NCI-H2029 (cell line): ENCODE measurements around the gene LITAF.

Source experiments
- DNase-seq: peaks from one replicate; lab custom pipeline; 2025; lab: John Stamatoyannopoulos, UW

Gene LITAF

DNA sequence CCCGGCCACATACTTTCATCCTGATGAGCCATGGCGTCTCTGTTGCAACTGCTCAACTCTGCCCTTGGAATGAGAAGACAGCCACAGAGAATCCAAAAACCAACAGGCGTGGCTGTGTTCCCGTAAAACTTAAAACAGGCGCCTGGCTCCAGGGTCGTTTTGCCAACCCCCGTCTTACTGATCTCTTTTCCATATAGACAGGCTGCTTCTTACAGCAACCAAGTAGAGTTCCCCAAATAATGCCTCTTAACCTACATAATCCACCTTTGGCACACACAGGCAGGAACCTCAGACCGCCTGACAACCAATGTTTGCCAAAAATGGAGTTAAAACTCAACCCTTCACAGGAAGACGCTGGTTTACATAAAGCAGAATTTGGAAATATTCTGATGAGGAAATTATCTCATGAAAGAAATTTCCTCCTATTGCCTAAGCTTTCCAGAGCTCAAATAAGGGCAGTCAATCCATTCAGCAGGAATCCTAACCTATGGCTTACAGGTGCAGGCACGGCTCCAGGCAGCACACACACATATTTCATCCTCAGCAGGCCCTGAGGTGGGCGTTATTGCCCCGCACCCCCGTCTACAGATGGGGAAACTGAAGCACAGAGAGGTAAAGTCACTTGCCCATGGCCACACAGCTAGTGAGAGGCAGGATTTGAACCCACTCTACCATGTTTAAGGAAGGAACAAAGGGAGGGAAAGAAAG is 35.8 kb downstream of the LITAF start:
- DNase-seq, result no peak

DNA sequence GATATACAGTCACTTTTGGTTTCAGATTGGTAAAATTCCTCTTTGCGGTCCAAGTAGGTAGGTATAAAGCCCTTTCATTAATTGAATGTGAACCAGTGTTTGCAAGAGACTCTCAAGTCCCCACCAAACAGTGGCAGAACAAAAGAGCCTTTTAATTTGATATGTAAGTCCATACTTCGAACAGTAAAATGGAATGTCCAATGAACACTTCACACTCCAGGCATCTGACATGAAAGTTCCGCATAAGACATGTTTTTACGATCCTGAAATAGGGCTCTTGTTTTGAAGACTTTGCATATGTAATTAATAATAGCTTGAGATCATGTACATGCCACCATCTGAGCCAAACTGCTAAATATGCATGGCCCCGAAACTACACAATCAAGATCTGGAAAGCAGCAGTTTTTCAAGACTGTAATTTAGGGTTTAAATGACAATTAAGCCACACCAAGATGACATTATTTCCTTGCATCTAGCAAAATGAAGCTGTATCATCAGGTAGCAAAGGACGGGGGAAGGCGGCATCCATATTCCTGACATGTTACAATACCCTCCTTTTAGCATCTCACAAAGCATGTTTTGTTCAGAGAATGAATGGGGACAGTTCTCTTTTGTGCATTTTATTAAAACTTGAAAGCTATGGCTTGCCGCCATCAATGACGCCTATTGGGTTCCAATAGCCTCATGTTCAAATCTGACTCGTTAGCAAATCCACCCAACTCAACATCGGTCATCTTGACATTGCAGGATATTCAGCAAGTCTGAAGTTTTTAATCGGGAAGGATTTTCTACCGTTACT is 39.4 kb downstream of the LITAF start:
- no peak for DNase-seq

DNA sequence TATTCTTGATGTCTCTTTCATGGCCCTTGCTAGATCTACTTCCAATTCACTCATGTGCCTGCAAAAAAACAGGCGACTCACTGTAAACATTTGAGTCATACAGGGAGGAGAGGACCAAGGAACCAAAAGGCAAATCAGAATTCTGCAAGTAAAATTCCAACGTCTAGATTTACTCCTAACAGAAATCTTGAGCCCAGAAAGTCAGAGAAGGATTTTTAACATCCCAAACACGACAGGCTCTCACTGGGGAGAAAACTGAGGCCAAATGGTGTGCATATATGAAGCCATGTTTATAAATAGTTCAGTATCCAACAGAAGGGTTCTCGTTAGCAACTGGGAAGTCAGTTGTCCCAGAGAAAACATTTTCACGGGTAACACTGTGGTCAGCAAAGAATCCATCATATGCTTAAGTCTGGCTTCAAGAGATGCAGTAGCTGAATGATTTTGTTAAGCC is 40.1 kb downstream of the LITAF start:
- DNase-seq, result no peak

DNA sequence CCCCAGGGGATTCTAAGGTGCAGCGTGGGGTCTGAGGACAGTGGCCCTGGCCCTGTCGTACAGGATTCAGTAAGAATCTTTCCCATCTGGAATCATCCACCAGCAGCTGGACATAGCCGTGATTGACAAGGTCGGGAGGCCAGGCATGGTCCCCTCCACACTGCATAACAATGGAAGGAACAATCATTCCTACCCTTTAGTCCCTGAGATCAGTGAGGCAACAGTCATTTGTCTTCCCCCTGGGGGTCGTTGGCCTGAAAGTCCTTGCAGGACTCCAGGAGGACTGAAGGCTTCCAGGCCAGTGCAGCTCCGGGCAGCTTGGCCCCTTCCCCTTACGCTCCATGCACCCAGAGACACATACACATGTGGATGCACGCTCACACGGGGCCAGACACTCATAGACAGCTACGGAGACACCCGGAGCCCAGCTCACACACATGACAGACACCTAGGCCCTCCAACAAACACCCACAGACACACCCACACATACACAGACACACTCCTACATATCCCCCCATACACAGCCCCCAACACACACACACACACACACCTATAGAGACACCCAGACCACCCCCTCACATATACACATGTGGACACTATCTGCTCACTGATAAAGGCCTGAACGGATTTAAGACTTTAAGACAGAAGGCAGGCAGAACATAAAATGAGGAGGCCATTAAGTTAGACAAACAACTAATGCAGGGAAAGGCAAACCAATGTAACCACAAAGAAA is 42.9 kb downstream of the LITAF start:
- DNase-seq, result no peak

DNA sequence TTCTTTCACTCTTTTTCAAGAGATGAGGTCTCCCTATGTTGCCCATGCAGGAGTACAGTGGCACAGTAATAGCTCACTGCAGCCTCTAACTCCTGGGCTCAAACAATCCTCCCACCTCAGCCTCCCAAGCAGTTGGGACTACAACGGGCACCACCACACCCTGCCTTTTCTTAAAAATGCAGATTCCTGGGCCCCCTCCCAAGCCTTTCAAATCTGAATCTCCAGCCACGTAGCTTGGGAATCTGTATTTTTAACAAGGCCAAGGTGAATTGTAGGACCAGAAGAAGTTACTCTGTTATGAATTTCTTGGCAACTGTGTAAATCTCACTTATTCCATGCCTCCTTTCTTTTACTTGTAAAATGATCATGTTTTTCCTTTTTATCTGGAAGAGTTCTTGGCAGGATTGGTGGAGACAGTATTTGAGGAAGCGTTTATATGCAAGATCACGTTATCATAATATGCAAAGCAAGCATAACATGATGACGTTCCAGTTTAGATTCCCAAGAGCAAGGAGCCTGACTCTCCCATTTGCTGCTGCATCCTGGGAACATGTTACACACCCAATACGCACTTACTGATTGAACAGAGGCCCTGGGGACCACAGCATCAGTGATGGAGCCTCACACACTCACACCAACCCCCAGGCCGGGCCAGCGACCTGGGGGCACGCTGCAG is 44.5 kb downstream of the LITAF start:
- no peak for DNase-seq

DNA sequence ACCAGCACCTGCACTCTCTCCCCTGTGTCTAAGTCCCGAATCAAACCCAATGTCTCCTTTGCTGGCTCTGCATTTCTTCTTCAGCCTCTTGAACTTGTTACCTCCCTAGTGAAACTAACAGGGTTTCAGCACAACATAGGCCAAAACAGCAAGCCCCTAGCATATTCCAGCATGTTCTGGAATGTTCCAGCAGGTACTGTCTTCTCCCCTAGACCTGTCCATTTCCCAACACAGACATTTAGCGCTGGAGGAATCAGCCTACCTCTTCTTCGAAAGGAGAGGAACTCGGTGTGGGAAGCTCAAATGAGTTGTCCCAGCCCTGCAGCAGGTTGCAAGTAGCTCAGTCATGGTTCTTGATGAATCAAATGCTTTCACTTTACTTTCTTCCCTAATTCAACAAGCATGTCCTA is 47.1 kb downstream of the LITAF start:
- no peak for DNase-seq

DNA sequence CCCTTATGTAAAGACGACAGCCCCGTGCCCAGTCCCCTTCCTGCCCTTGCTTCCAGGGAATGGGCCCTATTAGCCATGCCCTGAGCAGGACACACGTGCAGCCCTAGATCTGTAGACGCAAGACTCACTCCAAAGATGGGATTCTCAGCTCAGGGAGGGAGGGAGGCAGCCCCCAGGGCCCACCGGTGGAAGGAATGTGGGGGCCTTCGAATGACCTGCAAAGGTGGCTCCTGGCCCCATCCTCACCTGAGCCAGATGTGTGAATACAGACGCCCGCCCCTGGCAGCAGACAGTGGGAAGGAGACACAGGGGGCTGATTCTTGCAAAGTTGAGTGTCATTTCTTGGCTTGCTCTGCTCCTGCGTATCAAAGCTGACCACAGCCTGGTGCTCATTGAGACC is 47.8 kb downstream of the LITAF start:
- DNase-seq, result no peak

DNA sequence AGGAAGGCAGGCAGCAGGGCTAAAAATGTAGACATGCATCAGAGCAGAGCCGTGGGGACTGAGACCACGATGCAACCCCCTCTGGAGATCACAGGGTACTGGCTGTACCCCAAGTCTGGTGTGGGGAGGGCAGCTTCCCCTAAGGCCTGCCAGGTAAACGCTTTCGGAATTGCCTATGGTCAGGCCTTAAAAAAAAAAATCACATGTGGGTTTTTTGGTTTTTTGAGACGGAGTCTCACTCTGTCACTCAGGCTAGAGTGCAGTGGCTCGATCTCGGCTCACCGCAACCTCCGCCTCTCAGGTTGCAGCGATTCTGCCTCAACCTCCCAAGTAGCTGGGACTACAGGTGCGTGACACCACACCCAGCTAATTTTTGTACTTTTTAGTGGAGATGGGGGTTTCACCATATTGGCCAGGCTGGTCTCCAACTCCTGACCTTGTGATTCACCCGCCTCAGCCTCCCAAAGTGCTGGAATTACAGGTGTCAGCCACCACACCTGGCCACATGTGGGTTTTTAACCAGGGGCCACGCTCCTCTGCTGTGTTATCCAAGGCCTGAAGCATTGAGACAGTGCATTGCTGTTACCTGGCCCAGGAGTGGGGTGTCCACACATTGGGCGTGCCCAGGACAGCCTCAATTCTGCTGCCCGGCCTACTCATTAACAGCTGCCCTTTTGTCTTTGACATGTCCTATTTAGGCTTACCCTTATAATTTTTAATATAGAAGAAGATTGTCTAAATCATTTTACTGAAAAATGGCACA is 50.4 kb downstream of the LITAF start:
- DNase-seq, result no peak

DNA sequence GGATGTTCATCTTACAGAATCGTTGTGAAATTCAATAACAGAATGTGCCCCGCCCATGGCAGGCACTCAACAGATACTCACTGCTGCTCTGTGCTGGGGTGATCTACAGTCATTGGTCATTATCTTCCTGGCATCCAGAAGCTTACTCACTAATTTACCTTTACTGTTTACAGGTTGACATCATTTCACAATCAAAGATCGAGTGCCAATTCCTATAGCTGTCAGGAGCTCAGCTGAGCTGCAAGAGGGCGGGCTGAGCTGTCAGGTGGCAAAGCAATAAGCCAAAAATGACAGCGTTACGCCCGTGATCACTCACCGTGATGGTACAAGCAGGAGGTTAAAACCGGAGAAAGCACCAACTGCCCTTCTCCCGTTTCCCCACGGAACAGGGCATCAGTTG is 51.2 kb downstream of the LITAF start:
- peak; percentile 65 for DNase-seq

DNA sequence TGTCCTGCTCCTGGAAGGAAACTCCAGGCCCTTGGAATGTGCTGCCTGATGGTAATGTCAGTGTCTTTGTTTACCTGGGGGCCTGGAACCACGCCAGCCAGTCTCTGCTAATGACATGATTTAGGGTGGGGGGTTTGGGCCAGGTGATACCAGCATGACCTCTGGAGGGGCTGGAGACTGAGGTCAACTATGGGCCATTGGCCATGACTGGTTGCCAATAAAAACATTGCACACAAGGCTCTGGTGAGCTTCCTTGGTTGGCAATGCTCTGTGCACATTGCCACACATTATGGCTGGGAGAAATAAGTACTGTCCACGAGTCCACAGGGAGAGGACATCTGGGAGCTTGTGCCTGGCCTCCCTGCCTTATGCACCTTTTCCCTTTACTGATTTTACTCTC is 52.5 kb downstream of the LITAF start:
- DNase-seq, result no peak

DNA sequence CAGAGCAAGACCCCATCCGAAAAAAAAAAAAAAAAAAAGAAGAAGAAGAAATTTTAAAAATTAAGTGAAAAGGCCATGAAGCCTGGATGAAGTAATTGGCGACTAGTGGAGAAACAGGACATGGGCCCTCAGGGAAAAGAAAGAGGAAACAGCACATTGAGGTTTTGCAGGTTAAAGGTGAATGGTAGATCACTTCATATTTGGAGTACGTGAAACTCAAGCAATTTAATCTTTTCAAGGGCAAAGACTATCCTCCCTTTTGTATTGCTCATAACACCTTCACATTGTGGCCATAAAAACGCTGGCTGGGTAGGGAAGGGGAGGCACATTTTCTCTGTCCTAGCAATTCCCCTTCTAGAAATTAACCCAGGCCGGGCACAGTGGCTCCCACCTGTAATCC is 53.1 kb downstream of the LITAF start:
- no peak for DNase-seq

DNA sequence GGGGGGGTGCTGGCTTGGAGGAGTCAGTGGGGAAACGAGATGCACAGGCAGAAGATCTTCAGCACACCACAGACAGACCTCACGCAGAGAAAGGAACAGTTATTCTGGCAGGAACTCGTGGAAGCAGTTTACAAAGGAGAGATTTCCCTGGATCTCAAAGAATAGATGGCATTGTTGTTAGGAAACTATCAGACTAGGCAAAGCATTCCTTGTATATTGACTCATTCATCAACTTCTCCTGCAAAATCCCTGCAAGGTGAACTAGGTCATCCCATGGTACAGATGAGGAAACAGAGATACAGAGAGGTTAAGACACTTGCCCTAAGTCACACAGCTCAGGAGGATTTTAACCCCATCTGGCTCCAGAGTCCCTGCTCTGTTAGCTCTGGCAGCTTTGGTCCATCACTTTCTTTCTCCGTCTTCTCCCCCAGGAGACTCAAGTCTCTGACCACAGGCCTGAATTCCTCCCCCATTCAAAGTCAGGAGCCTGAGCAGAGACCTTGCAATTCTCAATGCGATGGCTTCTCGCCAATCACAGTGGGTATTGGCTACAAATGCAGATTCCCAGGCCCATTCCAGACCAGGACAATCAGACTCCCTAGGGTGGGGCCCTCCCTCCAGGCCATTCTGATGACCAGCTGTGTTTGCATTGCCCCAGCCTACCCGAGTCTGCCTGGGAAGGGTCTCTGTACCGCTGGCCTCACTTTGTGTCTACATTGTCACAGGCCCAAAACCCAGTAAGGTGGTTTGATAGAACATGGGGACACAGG is 56.4 kb downstream of the LITAF start:
- DNase-seq, result no peak

DNA sequence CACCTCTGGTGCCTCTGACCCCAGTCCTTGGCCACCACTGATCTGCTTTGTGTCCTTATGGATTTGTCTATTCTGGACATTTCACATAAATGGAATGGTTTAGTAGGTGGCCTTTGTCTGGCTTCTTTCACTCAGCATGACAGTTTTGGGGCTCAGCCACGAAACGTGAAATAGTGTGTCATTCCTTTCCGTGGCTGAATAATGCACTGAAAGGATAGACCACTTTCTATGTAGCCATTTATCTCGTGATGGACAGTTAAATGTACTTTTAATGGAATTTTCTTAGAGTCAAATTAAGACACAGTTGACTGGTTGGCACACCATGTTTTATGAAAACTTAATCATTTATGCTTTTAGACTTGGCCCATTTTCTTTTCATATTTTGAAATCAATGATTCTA is 57.4 kb downstream of the LITAF start:
- DNase-seq, result no peak

DNA sequence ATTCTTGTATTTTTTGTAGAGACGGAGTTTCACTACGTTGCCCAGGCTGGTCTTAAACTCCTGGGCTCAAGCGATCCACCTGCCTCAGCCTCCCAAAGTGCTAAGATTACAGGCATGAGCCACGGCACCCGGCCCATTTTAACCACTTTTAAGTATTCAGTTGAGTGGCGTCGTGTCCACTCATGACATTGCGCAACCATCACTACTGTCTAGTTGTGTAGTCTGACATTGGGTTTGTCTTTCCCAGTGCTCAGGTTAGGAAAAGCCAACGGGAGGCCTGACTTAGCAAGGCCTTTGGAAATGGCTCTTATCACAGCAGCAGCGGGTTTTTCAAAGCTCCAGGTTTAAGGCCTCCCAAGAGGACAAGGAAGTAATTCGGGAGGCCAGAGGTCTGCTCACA is 58.7 kb downstream of the LITAF start:
- DNase-seq, result no peak

DNA sequence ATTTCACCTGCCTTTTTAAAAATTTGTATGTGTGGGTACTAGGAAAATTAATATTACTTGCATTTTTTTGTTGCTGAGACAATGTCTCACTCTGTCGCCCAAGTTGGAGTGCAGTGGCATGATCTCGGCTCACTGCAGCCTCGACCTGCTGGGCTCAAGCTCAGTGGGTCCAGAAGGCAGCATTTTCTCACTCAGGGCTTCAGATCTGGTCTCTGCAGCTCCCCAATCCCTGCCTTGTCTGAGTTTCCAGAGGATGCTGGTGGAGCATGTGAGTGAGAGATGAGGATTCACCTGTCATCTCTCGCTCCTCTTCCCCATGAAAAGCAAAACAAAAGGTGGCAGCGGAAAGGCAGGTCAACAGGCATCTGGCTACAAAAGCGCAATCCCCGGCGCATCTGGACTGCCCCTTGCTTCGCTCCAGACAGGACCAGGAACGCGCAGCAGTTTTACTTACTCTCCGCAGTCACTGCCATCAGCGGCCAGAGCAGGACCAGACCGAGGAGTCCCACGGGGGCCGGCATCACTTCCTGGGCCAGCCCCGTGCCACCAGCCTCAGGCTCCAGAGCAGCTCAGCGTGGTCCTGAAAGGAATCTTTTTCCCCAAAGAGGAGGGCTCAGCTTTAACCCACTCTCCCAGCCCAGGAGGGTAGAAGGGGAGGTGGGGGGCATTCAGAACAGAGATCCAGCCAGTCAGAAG is 59.9 kb downstream of the LITAF start:
- no peak for DNase-seq

DNA sequence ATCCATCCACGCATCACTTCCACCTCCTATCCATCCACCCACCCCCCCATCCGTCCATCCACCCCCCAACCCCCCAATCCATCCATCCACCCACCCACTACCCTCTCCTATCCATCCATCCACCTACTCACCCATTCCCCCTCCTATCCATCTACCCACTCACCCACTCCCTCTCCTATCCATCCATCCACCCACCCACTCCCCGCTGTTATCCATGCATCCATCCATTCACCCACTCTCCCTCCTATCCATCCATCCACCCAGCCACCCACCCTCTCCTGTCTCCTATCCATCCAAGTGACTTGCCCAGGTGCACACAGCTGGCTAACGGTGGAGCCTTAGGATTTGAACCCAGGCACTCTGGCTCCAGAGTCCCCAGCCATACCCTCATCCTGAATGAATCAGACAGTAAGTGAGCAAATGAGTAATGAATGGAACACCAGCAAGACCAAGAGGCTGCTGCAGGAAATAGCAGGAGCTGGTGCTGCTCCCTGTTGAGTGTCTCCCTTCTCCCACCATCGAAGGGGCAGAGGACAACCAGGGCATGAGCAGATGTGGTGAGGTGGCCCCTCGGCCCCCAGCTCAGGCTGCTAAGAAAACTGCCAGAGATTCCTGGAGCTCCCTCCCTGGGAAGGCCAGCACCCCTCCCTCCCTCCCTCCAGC is 62.5 kb downstream of the LITAF start:
- no peak for DNase-seq

DNA sequence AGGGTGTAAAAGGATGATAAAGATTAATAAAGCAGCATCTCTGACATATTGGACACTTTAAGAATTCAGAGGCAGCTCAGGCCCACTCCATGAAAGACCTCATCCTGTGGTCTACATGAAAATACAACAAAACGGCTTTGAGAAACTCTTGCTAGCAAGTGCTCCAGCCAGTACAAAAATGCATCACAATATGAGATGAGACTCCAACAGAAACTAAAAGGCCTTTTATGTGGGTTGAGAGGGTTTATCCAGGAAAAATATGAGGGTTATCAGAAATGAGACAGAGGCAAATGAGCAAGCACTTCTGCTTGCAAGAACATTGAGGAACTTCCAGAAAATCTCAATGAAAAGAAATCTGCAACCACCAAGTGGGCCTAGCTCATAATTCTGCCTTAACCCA is 65.7 kb downstream of the LITAF start:
- no peak for DNase-seq

DNA sequence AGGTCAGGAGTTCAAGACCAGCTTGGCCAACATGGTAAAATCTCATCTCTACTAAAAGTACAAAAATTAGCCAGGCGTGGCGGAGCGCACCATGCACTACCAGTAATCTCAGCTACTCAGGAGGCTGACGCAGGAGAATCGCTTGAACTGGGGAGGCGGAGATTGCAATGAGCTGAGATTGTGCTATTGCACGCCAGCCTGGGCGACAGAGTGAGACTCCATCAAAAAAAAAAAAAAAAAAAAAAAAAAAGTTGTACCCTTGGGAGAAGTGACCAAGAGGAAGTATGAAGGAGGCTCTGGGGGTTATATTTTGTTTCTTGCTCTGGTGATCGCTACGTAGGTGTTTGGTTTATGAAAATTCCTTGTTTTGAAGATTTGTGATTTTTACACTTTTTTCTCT is 66.3 kb downstream of the LITAF start:
- DNase-seq, result no peak

DNA sequence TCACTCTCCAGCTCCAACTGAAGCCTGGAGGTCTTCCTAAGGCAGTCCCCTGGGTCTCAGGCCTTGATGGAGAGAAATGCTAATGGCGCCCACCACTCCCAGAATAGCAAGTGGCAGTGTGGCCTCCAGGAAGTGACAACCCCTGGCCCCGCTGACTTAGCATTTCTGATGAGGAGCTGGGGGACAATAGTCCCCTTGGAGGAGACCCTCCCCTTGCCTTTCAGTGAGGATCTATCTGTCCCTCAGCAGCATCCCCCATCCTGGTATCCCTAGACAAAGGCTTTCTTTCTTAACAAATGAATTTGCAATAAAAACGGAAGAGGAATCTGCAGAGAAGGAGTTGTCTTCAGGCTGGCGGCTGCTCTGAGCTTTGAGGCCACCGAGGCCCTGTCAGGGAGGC is 68.8 kb downstream of the LITAF start:
- no peak for DNase-seq
